T-helper 22 cell (primary cell): ENCODE results near the gene RAB6B.
A peak's percentile ranks its signal among the peaks of the same experiment; 100 is the strongest.

Experiments used
- DNase-seq: peaks from one replicate; pipeline ENCODE4 v3.0.0-alpha.2; 2020; ENCODE audit warnings: low read depth

RAB6B gene

GRCh38 chr3:133930341-133930933, 34.8 kb upstream of the RAB6B start:
- DNase-seq = no peak

GRCh38 chr3:133928903-133929607, 33.4 kb upstream of the RAB6B start:
- DNase-seq = no peak

- no peak for DNase-seq
Observed at GRCh38 chr3:133928136-133928893, 32.6 kb upstream of the RAB6B start.

- DNase-seq = peak; percentile 51
Observed at GRCh38 chr3:133927540-133928066, 31.9 kb upstream of the RAB6B start.

GRCh38 chr3:133926736-133927539, 31.3 kb upstream of the RAB6B start:
- no peak for DNase-seq

GRCh38 chr3:133925960-133926735, 30.5 kb upstream of the RAB6B start:
- no peak for DNase-seq

GRCh38 chr3:133924041-133924440, 28.4 kb upstream of the RAB6B start:
- DNase-seq = no peak

GRCh38 chr3:133921592-133921991, 25.9 kb upstream of the RAB6B start:
- DNase-seq = no peak

- no peak for DNase-seq
Observed at GRCh38 chr3:133917144-133917543, 21.5 kb upstream of the RAB6B start.

- no peak for DNase-seq
Observed at GRCh38 chr3:133915685-133916658, 20.3 kb upstream of the RAB6B start.

GRCh38 chr3:133914839-133915600, 19.3 kb upstream of the RAB6B start:
- no peak for DNase-seq

GRCh38 chr3:133910422-133910821, 14.7 kb upstream of the RAB6B start:
- DNase-seq = no peak

GRCh38 chr3:133905376-133905775, 9.7 kb upstream of the RAB6B start:
- no peak for DNase-seq

GRCh38 chr3:133901847-133902246, 6.2 kb upstream of the RAB6B start:
- no peak for DNase-seq

- DNase-seq = no peak
Observed at GRCh38 chr3:133901083-133901482, 5.4 kb upstream of the RAB6B start.

GRCh38 chr3:133899311-133899710, 3.6 kb upstream of the RAB6B start:
- no peak for DNase-seq

GRCh38 chr3:133897547-133897946, 1.9 kb upstream of the RAB6B start:
- DNase-seq = no peak

- DNase-seq = no peak
Observed at GRCh38 chr3:133896002-133896761, 500 bp upstream of the RAB6B start.
